Measurements from ENCODE around the gene PHYH. TPM values are rescaled to one million over a fixed set of nuclear protein-coding genes. Genes with fewer than 3 reads are reported as not detected.

PHYH gene
- total RNA-seq, 1 donor from 2014 or later, result 22.1 TPM

GRCh38 chr10:13302821-13303555 lies 3.1 kb upstream of the PHYH start:
- Mint-ChIP-seq H3K4me1 (ENCODE audit: unreplicated experiment) (peaks cover 27% of the 10 kb centered on the region), H3K27me3 (ENCODE audit: unreplicated experiment) (no peaks in the 10 kb centered on the region), H3K4me3 (ENCODE audit: unreplicated experiment) (peak overlapping the region; percentile 86), H3K27ac (ENCODE audit: unreplicated experiment) (no peak overlapping the region), H3K36me3 (ENCODE audit: unreplicated experiment) (no peaks in the 10 kb centered on the region), H3K9me3 (ENCODE audit: unreplicated experiment) (no peaks in the 10 kb centered on the region)
- no peak for DNase-seq (ENCODE audit: extremely low spot score, unreplicated experiment)
- TF ChIP-seq, protein P1, sequence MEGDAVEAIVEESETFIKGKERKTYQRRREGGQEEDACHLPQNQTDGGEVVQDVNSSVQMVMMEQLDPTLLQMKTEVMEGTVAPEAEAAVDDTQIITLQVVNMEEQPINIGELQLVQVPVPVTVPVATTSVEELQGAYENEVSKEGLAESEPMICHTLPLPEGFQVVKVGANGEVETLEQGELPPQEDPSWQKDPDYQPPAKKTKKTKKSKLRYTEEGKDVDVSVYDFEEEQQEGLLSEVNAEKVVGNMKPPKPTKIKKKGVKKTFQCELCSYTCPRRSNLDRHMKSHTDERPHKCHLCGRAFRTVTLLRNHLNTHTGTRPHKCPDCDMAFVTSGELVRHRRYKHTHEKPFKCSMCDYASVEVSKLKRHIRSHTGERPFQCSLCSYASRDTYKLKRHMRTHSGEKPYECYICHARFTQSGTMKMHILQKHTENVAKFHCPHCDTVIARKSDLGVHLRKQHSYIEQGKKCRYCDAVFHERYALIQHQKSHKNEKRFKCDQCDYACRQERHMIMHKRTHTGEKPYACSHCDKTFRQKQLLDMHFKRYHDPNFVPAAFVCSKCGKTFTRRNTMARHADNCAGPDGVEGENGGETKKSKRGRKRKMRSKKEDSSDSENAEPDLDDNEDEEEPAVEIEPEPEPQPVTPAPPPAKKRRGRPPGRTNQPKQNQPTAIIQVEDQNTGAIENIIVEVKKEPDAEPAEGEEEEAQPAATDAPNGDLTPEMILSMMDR (IDR thresholded peaks at IDR 0.05), result no peak

DNA sequence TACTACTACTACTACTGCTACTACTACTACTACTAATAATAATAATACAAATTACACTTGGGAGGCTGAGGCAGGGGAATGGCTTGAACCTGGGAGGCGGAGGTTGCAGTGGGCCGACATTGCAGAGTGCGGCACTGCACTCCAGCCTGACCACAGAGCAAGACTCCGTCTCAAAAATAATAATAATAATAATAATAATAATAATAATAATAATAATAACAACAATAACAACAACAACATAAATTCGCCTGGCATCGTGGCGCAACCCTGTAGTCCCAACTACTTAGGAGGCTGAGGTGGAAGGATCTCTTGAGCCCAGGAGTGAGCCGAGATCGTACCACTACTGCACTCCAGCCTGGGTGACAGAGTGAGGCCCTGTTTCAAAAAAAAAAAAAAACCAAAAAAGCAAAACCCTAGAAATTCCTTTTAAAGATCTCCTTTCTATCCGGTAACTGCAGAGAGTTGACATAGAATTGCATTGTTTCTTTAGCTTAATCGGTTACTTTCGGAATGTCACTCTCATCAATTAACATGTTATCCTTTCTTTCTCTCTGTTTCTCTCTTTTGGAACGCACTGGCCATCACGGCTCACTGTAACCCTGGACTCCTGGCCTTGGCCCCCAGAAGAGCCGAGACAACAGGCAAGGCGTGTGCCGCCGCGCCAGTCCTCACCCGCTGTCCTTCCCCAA lies 972 bp downstream of the PHYH start:
- Mint-ChIP-seq H3K9me3 (ENCODE audit: unreplicated experiment) (no peaks in the 10 kb centered on the region), H3K36me3 (ENCODE audit: unreplicated experiment) (peaks cover 7% of the 10 kb centered on the region), H3K4me1 (ENCODE audit: unreplicated experiment) (peaks cover 27% of the 10 kb centered on the region), H3K27me3 (ENCODE audit: unreplicated experiment) (no peaks in the 10 kb centered on the region), H3K27ac (ENCODE audit: unreplicated experiment) (peak overlapping the region; percentile 87), H3K4me3 (ENCODE audit: unreplicated experiment) (peak overlapping the region; percentile 82)
- no peak for DNase-seq (ENCODE audit: extremely low spot score, unreplicated experiment)
- TF ChIP-seq, protein P1 (IDR thresholded peaks at IDR 0.05), result no peak

DNA sequence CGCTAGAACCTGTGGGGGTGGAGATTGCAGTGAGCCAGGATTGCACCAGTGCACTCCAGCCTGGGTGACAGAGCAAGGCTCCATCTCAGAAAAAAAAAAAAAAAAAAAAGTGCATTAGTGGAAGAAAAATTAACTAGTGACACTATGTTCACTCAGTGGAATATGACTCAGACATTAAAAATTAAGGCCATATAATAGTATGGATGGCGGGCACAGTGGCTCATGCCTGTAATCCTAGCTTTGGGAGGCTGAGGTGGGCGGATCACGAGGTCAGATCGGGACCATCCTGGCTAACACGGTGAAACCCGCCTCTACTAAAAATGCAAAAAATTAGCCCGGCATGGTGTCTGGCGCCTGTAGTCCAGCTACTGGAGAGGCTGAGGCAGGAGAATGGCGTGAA lies 3.4 kb downstream of the PHYH start:
- Mint-ChIP-seq H3K27ac (ENCODE audit: unreplicated experiment) (no peak overlapping the region), H3K27me3 (ENCODE audit: unreplicated experiment) (no peaks in the 10 kb centered on the region), H3K36me3 (ENCODE audit: unreplicated experiment) (peaks cover 17% of the 10 kb centered on the region), H3K4me1 (ENCODE audit: unreplicated experiment) (peaks cover 13% of the 10 kb centered on the region), H3K9me3 (ENCODE audit: unreplicated experiment) (no peaks in the 10 kb centered on the region), H3K4me3 (ENCODE audit: unreplicated experiment) (no peak overlapping the region)
- no peak for DNase-seq (ENCODE audit: extremely low spot score, unreplicated experiment)
- TF ChIP-seq, protein P1 (IDR thresholded peaks at IDR 0.05), result no peak

DNA sequence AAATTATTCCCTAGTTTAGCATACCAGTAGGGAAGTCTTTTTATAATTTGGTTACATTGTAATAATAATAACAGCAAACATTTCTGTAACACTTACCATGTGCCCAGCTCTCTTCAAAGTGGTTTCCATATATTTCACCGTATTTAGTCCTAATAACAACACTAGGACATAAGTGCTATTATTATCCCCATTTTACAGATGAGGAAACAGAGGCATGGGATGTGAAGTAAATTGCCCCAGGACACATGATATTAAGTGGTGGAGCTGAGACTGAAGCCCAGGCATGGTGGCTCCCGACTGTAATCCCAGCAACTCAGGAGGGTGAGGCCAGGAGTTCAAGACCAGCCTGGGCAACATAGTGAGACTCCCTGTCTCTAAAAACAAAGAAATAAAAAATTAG lies 5.1 kb downstream of the PHYH start:
- no peak for DNase-seq (ENCODE audit: extremely low spot score, unreplicated experiment)
- no peaks in the 10 kb centered on the region for H3K27me3 Mint-ChIP-seq (ENCODE audit: unreplicated experiment)
- no peak overlapping the region for H3K27ac Mint-ChIP-seq (ENCODE audit: unreplicated experiment)
- no peak overlapping the region for H3K4me3 Mint-ChIP-seq (ENCODE audit: unreplicated experiment)
- TF ChIP-seq, protein P1 (IDR thresholded peaks at IDR 0.05), result no peak
- no peaks in the 10 kb centered on the region for H3K9me3 Mint-ChIP-seq (ENCODE audit: unreplicated experiment)
- H3K36me3 Mint-ChIP-seq (ENCODE audit: unreplicated experiment), result peaks cover 17% of the 10 kb centered on the region
- peaks cover 6% of the 10 kb centered on the region for H3K4me1 Mint-ChIP-seq (ENCODE audit: unreplicated experiment)

Measured in osteocyte (in vitro differentiated cells).